Measurements from ENCODE around the gene KCNJ15.

Gene KCNJ15

GRCh38 chr21:38329162-38329561 lies 72.4 kb downstream of the KCNJ15 start:
- Histone ChIP-seq H3K27me3 (ENCODE audit: low read depth, low read length) (no peaks in the 10 kb centered on the region), H4K20me1 (ENCODE audit: insufficient read depth, low read length) (no peaks in the 10 kb centered on the region), H3K36me3 (replicated peaks; ENCODE audit: low read depth, low read length) (no peaks in the 10 kb centered on the region), H3K9me3 (ENCODE audit: insufficient read depth, low read length) (no peaks in the 10 kb centered on the region), H3K9ac (ENCODE audit: low read length) (no peak overlapping the region), H2AFZ (ENCODE audit: low read depth, low read length) (no peak overlapping the region), H3K4me3 (ENCODE audit: low read length) (no peak overlapping the region), H3K4me1 (ENCODE audit: low read length) (no peaks in the 10 kb centered on the region), H3K4me2 (ENCODE audit: low read length) (no peak overlapping the region), H3K79me2 (ENCODE audit: low read length) (no peaks in the 10 kb centered on the region), H3K27ac (ENCODE audit: low read length) (no peak overlapping the region)
- TF ChIP-seq CTCF (IDR thresholded peaks at IDR 0.05; ENCODE audit: low read depth, low read length) (no peak), EZH2phosphoT487 (IDR thresholded peaks at IDR 0.05; ENCODE audit: low read depth) (no peak)

- no peaks in the 10 kb centered on the region for H4K20me1 ChIP-seq (ENCODE audit: insufficient read depth, low read length)
- H2AFZ ChIP-seq (ENCODE audit: low read depth, low read length), result no peak overlapping the region
- no peaks in the 10 kb centered on the region for H3K27me3 ChIP-seq (ENCODE audit: low read depth, low read length)
- H3K36me3 ChIP-seq (replicated peaks; ENCODE audit: low read depth, low read length), result no peaks in the 10 kb centered on the region
- no peak overlapping the region for H3K27ac ChIP-seq (ENCODE audit: low read length)
- H3K79me2 ChIP-seq (ENCODE audit: low read length), result no peaks in the 10 kb centered on the region
- H3K9ac ChIP-seq (ENCODE audit: low read length), result no peak overlapping the region
- no peaks in the 10 kb centered on the region for H3K9me3 ChIP-seq (ENCODE audit: insufficient read depth, low read length)
- TF ChIP-seq EZH2phosphoT487 (IDR thresholded peaks at IDR 0.05; ENCODE audit: low read depth), result no peak
- no peak for TF ChIP-seq CTCF (IDR thresholded peaks at IDR 0.05; ENCODE audit: low read depth, low read length)
- H3K4me2 ChIP-seq (ENCODE audit: low read length), result no peak overlapping the region
- H3K4me3 ChIP-seq (ENCODE audit: low read length), result no peak overlapping the region
- no peaks in the 10 kb centered on the region for H3K4me1 ChIP-seq (ENCODE audit: low read length)
These were observed 73.9 kb downstream of the KCNJ15 start for GRCh38 chr21:38330666-38331065.

- H3K36me3 ChIP-seq (replicated peaks; ENCODE audit: low read depth, low read length), result no peaks in the 10 kb centered on the region
- no peaks in the 10 kb centered on the region for H4K20me1 ChIP-seq (ENCODE audit: insufficient read depth, low read length)
- no peaks in the 10 kb centered on the region for H3K4me1 ChIP-seq (ENCODE audit: low read length)
- H2AFZ ChIP-seq (ENCODE audit: low read depth, low read length), result no peak overlapping the region
- no peaks in the 10 kb centered on the region; the same call in 1 of the 2 replicates for H3K27me3 ChIP-seq (ENCODE audit: low read depth, low read length)
- no peaks in the 10 kb centered on the region for H3K9me3 ChIP-seq (ENCODE audit: insufficient read depth, low read length)
- H3K79me2 ChIP-seq (ENCODE audit: low read length), result no peaks in the 10 kb centered on the region
- TF ChIP-seq EZH2phosphoT487 (IDR thresholded peaks at IDR 0.05; ENCODE audit: low read depth) (no peak), CTCF (IDR thresholded peaks at IDR 0.05; ENCODE audit: low read depth, low read length) (no peak)
- no peak overlapping the region for H3K4me2 ChIP-seq (ENCODE audit: low read length)
- H3K9ac ChIP-seq (ENCODE audit: low read length), result no peak overlapping the region
- H3K27ac ChIP-seq (ENCODE audit: low read length), result no peak overlapping the region
- no peak overlapping the region for H3K4me3 ChIP-seq (ENCODE audit: low read length)
These were observed 76.8 kb downstream of the KCNJ15 start for GRCh38 chr21:38333301-38334272.

GRCh38 chr21:38334866-38335265 lies 78.1 kb downstream of the KCNJ15 start:
- no peak overlapping the region for H2AFZ ChIP-seq (ENCODE audit: low read depth, low read length)
- H3K27ac ChIP-seq (ENCODE audit: low read length), result no peak overlapping the region
- H3K27me3 ChIP-seq (ENCODE audit: low read depth, low read length), result no peaks in the 10 kb centered on the region; the same call in 1 of the 2 replicates
- no peak overlapping the region for H3K4me2 ChIP-seq (ENCODE audit: low read length)
- no peaks in the 10 kb centered on the region for H3K4me1 ChIP-seq (ENCODE audit: low read length)
- no peaks in the 10 kb centered on the region for H3K9me3 ChIP-seq (ENCODE audit: insufficient read depth, low read length)
- H3K36me3 ChIP-seq (replicated peaks; ENCODE audit: low read depth, low read length), result no peaks in the 10 kb centered on the region
- no peaks in the 10 kb centered on the region for H3K79me2 ChIP-seq (ENCODE audit: low read length)
- H3K4me3 ChIP-seq (ENCODE audit: low read length), result no peak overlapping the region
- no peak overlapping the region for H3K9ac ChIP-seq (ENCODE audit: low read length)
- H4K20me1 ChIP-seq (ENCODE audit: insufficient read depth, low read length), result no peaks in the 10 kb centered on the region
- TF ChIP-seq CTCF (IDR thresholded peaks at IDR 0.05; ENCODE audit: low read depth, low read length), result no peak
- TF ChIP-seq EZH2phosphoT487 (IDR thresholded peaks at IDR 0.05; ENCODE audit: low read depth), result no peak

Measured in OCI-LY3 (cell line).